Esophagus squamous epithelium (tissue), 5 donors: ENCODE data around the gene NLRP11. TPM values are rescaled to one million over a fixed set of nuclear protein-coding genes. Genes with fewer than 3 reads are reported as not detected.

Experiments
- DNase-seq: peaks from one replicate; lab custom pipeline; 2025; lab: John Stamatoyannopoulos, UW
- H3K27ac ChIP-seq, 4 donors: fragments of 200-600 bp; sonication (generic); one replicate each; pipeline ENCODE4 v1.5.1; 2016 to 2019; ENCODE audit warnings: mild to moderate bottlenecking in 1 of 4
- H3K27me3 ChIP-seq, 4 donors: fragments of 200-600 bp; sonication (generic); 1 replicate in 3 of 4; 2 replicates in 1 of 4; pipeline versions ENCODE4 v1.5.1 to v1.6.0; 2017 to 2021; ENCODE audit warnings: antibody characterized with exemption in 1 of 4
- H3K36me3 ChIP-seq, 3 donors: fragments of 200-600 bp; sonication (generic); one replicate each; pipeline ENCODE4 v1.5.1; 2016 to 2019
- H3K4me1 ChIP-seq, 3 donors: fragments of 200-600 bp; sonication (generic); one replicate each; pipeline ENCODE4 v1.5.1; 2017 to 2019
- H3K4me3 ChIP-seq, 4 donors: fragments of 200-600 bp; sonication (generic); 1 replicate in 3 of 4; 2 replicates in 1 of 4; pipeline ENCODE4 v1.5.1; 2016 to 2019; ENCODE audit warnings: mild to moderate bottlenecking in 2 of 4, moderate library complexity in 1 of 4
- H3K9me3 ChIP-seq, 3 donors: fragments of 200-600 bp; sonication (generic); one replicate each; pipeline ENCODE4 v1.5.1; 2016 to 2019
- POLR2A ChIP-seq, 4 donors: fragments of 450-650 bp; IDR thresholded peaks; one replicate each; pipeline ENCODE4 v1.6.1; 2017; ENCODE audit warnings: antibody characterized with exemption in 4 of 4, mild to moderate bottlenecking in 4 of 4, moderate library complexity in 3 of 4
- WGBS, 2 donors: methylation state at CpG; one replicate each; pipeline ENCODE4 v1.1.5; 2018; 5-methylcytosine and 5-hydroxymethylcytosine counted together
- intact Hi-C: fragments of 100-400 bp; cut with DNase I; formaldehyde crosslinking; loops from one replicate; pipeline ENCODE4 v1.15.0; 2022
- total RNA-seq, 4 donors: library from RNA; depleted of rRNA; stranded (reverse); fragments of >200 nt; gene quantifications; one replicate each; pipeline ENCODE4 v1.1.0, GENCODE V29; 2016
- TF ChIP-seq, protein P1 (sequence below), 6 experiments: fragments of 450-650 bp in 4 of 6; fragments of 200-600 bp in 2 of 6; sonication (generic) in 2 of 6; IDR thresholded peaks; one replicate each; pipeline ENCODE4 v1.5.1; 2016 to 2019; ENCODE audit warnings: antibody characterized with exemption in 6 of 6, mild to moderate bottlenecking in 4 of 6, moderate library complexity in 4 of 6
- donor health status: DM: yes; HTN: yes; CAD: no.

Gene NLRP11
- total RNA-seq, 4 donors from 2014 or later, result not detected

DNA sequence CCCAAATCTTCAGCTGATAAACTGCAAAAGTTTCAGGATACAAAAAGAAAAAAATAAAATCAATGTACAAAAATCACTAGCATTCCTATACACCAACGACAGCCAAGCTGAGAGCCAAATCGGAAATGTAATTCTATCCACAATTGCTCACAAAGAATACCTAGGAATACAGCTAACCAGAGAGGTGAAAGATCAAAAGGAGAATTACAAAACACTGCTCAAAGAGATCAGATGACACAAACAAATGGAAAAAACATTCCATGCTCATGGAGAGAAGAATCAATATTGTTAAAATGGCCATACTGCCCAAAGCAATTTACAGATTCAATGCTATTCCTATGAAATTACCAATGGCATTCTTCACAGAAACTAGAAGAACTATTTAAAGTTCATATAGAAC lies 29.5 kb downstream of the NLRP11 start:
- 66 to 84% methylated on average over 2 of the region's 2 CpGs for WGBS, 2 donors
- Histone ChIP-seq H3K4me3 (no peak overlapping the region), H3K36me3 (no peaks in the 10 kb centered on the region), H3K9me3 (no peaks in the 10 kb centered on the region), H3K4me1 (no peaks in the 10 kb centered on the region), H3K27ac (no peak overlapping the region), H3K27me3 (no peaks in the 10 kb centered on the region)
- intact Hi-C loops, result no loop called here
- no peak for DNase-seq
- TF ChIP-seq POLR2A (IDR thresholded peaks at IDR 0.05), result no peak
- TF ChIP-seq, protein P1, sequence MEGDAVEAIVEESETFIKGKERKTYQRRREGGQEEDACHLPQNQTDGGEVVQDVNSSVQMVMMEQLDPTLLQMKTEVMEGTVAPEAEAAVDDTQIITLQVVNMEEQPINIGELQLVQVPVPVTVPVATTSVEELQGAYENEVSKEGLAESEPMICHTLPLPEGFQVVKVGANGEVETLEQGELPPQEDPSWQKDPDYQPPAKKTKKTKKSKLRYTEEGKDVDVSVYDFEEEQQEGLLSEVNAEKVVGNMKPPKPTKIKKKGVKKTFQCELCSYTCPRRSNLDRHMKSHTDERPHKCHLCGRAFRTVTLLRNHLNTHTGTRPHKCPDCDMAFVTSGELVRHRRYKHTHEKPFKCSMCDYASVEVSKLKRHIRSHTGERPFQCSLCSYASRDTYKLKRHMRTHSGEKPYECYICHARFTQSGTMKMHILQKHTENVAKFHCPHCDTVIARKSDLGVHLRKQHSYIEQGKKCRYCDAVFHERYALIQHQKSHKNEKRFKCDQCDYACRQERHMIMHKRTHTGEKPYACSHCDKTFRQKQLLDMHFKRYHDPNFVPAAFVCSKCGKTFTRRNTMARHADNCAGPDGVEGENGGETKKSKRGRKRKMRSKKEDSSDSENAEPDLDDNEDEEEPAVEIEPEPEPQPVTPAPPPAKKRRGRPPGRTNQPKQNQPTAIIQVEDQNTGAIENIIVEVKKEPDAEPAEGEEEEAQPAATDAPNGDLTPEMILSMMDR (IDR thresholded peaks at IDR 0.05), result no peak

DNA sequence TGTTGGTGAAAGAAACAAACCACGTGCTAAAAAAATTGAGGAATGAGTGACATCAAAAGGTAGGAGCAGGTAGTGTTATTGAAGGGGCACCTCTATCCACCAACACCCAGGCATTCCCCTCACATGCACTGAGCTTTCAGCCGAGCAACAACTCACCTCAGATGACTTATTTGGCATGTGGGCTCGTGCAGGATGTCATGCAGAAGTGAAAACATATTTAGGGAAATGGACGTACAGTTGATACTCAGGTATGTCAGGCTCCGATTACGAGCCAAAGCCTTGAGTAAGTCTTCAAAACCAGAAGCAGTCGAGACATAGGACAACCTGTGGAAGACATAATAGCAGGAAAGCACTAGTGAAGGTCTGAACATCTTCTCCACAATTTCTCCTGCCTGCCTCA lies 30.4 kb downstream of the NLRP11 start:
- intact Hi-C loops, result no loop called here
- Histone ChIP-seq H3K36me3 (no peaks in the 10 kb centered on the region), H3K27ac (no peak overlapping the region), H3K9me3 (no peaks in the 10 kb centered on the region), H3K4me3 (no peak overlapping the region), H3K4me1 (no peaks in the 10 kb centered on the region), H3K27me3 (no peaks in the 10 kb centered on the region)
- WGBS, 2 donors, result 56 to 57% methylated on average over 7 of the region's 7 CpGs
- DNase-seq, result no peak
- TF ChIP-seq, protein P1 (IDR thresholded peaks at IDR 0.05), result no peak
- no peak for TF ChIP-seq POLR2A (IDR thresholded peaks at IDR 0.05)

DNA sequence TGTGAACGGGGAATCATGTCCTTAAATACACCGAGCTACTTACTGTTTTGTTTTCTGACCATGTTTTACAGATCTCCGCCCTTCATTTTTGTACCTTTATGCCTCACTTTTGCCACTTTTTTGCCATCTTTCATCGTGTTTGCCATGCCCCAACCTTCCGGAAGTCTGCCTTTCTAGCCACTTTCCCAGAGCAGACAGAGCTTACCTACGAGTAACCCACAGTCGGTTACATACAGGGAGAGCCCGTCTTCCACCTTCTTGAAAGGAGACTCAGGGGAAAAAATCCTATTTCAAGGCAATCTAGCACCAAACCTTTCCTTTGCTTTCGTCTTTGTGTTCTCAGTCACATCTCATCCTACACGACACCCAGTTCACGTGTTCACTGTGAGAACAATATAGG lies 36.8 kb downstream of the NLRP11 start:
- Histone ChIP-seq H3K9me3 (no peaks in the 10 kb centered on the region), H3K4me1 (no peaks in the 10 kb centered on the region), H3K27ac (no peak overlapping the region), H3K36me3 (no peaks in the 10 kb centered on the region), H3K27me3 (no peaks in the 10 kb centered on the region), H3K4me3 (no peak overlapping the region)
- WGBS, 2 donors, result 83 to 87% methylated on average over 11 of the region's 11 CpGs
- DNase-seq, result no peak
- intact Hi-C loops, result no loop called here
- TF ChIP-seq, protein P1 (IDR thresholded peaks at IDR 0.05), result no peak
- TF ChIP-seq POLR2A (IDR thresholded peaks at IDR 0.05), result no peak

DNA sequence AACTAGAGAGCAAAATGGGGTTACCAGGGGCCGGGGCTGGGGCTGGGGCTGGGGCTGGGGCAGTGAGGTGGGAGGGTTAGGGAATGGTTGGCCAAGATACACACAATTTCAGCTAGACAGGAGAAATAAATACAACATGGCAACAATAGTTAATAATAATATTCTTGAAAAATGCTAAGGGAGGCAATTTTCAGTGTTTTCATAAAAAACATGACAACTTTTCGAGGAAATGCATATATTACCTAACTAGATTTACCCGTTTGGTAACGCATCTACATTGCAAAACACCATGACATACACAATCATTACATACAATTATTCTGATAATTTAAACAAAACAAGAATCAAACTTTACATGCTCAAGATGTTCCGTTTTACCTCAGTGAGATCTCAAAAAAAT lies 50.7 kb downstream of the NLRP11 start:
- H3K27ac ChIP-seq, result no peak overlapping the region
- no peaks in the 10 kb centered on the region for H3K36me3 ChIP-seq
- no peaks in the 10 kb centered on the region for H3K9me3 ChIP-seq
- H3K4me3 ChIP-seq, result no peak overlapping the region
- no peak for TF ChIP-seq POLR2A (IDR thresholded peaks at IDR 0.05)
- TF ChIP-seq, protein P1 (IDR thresholded peaks at IDR 0.05), result no peak
- peaks cover 0 to 17% (median 0%) of the 10 kb centered on the region in 4 donors for H3K27me3 ChIP-seq
- intact Hi-C loops, result no loop called here
- no peak for DNase-seq
- H3K4me1 ChIP-seq, result no peaks in the 10 kb centered on the region
- WGBS, 2 donors, result 70 to 71% methylated on average over 5 of the region's 5 CpGs

DNA sequence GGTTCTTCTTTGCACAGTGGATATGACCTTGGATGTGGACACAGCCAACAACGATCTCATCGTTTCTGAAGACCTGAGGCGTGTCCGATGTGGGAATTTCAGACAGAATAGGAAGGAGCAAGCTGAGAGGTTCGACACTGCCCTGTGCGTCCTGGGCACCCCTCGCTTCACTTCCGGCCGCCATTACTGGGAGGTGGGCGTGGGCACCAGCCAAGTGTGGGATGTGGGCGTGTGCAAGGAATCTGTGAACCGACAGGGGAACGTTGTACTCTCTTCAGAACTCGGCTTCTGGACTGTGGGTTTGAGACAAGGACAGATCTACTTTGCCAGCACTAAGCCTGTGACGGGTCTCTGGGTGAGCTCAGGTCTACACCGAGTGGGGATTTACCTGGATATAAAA lies 53.5 kb downstream of the NLRP11 start:
- DNase-seq, result no peak
- H3K4me3 ChIP-seq, result no peak overlapping the region
- H3K4me1 ChIP-seq, result no peaks in the 10 kb centered on the region
- peaks cover 0 to 26% (median 0%) of the 10 kb centered on the region in 4 donors for H3K27me3 ChIP-seq
- H3K36me3 ChIP-seq, result no peaks in the 10 kb centered on the region
- TF ChIP-seq, protein P1 (IDR thresholded peaks at IDR 0.05), result no peak
- TF ChIP-seq POLR2A (IDR thresholded peaks at IDR 0.05), result no peak
- WGBS, 2 donors, result 76 to 79% methylated on average over 11 to 14 of the region's 16 CpGs
- H3K27ac ChIP-seq, result no peak overlapping the region
- no peaks in the 10 kb centered on the region for H3K9me3 ChIP-seq
- intact Hi-C loops, result no loop called here
